Activated naive CD8-positive, alpha-beta T cell treated with anti-CD3 and anti-CD28 coated beads, Interleukin-2, amount 50 U/mL, for 24 hours (primary cell): ENCODE data around the gene DIAPH2.
A peak's percentile ranks its signal among the peaks of the same experiment; 100 is the strongest.
"Not testable (repeated sequence)": the region's sequence is repeated elsewhere in the genome, so short reads cannot be mapped to it uniquely, and the experiment has no call there.

Source experiments
- ATAC-seq: fragments of 150-1000 bp; cut with Tn5 transposase; one replicate; pipeline ENCODE4 v1.10.0; 2021
- DNase-seq: peaks from one replicate; pipeline ENCODE4 v3.0.0; 2021
- H3K27ac Mint-ChIP-seq: one replicate; pipeline ENCODE4 v1.8.0; 2021; ENCODE audit warnings: mild to moderate bottlenecking, mixed read lengths
- H3K27me3 Mint-ChIP-seq: one replicate; pipeline ENCODE4 v1.8.0; 2021; ENCODE audit warnings: mixed read lengths
- H3K36me3 Mint-ChIP-seq: one replicate; pipeline ENCODE4 v1.8.0; 2021; ENCODE audit warnings: low read depth, mixed read lengths
- H3K4me1 Mint-ChIP-seq: one replicate; pipeline ENCODE4 v1.8.0; 2021; ENCODE audit warnings: mixed read lengths
- H3K4me3 Mint-ChIP-seq: one replicate; pipeline ENCODE4 v1.8.0; 2021; ENCODE audit warnings: mild to moderate bottlenecking, moderate library complexity, mixed read lengths
- H3K9me3 Mint-ChIP-seq: one replicate; pipeline ENCODE4 v1.8.0; 2021; ENCODE audit warnings: mixed read lengths

Gene DIAPH2

DNA sequence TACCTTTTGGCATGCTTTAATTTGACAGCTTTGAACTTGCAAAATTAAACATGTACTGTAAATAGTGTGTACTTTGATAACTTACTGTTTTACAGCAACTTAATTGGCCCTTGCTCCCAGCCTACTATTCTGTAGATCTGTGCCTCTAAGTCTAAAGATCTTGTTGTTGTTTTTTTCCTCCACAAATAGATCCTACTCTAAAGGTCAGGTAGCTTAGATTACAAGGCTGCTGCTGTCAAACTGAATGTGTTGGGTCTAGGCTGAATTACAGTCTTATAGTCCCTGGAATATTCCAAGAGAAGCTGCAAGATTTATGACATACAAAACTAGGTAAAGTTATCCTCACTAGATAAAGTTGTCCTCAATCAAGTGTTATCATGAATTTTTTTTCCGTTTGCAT, 18.7 kb downstream of the DIAPH2 start:
- Mint-ChIP-seq H3K27ac (no peak overlapping the region), H3K9me3 (no peaks in the 10 kb centered on the region), H3K27me3 (no peaks in the 10 kb centered on the region), H3K4me3 (no peak overlapping the region), H3K36me3 (no peaks in the 10 kb centered on the region), H3K4me1 (peaks cover 6% of the 10 kb centered on the region)
- DNase-seq (no peak), ATAC-seq (no peak)

DNA sequence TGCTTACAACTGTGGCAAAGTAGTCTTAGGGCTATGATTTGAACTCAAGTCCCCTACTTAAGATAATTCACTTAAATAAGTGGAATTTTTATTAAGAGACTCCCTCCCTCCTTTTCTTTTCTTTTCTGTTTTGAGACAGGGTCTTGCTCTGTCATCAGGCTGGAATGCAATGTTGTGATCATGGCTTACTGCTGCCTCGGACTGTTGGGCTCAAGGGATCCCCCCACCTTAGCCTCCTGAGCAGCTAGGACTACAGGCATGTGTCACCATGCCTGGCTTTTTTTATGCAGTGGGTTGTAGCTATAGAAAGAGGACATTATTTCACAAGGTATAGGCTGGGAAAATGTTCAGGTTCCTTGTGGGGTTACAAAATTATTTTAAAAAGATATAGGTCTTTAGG, 19.2 kb downstream of the DIAPH2 start:
- Mint-ChIP-seq H3K9me3 (no peaks in the 10 kb centered on the region), H3K27ac (no peak overlapping the region), H3K4me1 (peaks cover 8% of the 10 kb centered on the region), H3K4me3 (no peak overlapping the region), H3K36me3 (no peaks in the 10 kb centered on the region), H3K27me3 (no peaks in the 10 kb centered on the region)
- no peak for DNase-seq
- no peak for ATAC-seq

DNA sequence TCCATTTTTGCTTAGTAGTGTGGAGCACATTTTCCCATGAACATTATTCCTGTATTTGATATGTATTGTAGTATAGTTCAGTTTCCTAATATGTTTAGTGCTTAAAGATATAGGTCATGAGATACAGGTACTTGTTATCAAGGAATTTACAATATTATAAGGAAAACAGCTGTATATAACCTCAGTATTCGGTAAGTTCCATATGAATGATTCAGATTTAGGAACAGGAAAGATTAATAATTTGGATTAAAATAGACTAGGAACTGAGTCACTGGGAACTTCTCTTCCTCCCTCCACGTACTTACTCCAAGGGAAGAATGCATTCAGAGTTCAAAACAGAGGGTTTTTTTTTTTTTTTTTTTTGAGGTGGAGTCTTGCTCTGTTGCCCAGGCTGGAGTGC, 20.0 kb downstream of the DIAPH2 start:
- Mint-ChIP-seq H3K27me3 (no peaks in the 10 kb centered on the region), H3K27ac (no peak overlapping the region), H3K4me1 (peaks cover 7% of the 10 kb centered on the region), H3K36me3 (no peaks in the 10 kb centered on the region), H3K4me3 (no peak overlapping the region), H3K9me3 (no peaks in the 10 kb centered on the region)
- ATAC-seq (no peak), DNase-seq (no peak)

DNA sequence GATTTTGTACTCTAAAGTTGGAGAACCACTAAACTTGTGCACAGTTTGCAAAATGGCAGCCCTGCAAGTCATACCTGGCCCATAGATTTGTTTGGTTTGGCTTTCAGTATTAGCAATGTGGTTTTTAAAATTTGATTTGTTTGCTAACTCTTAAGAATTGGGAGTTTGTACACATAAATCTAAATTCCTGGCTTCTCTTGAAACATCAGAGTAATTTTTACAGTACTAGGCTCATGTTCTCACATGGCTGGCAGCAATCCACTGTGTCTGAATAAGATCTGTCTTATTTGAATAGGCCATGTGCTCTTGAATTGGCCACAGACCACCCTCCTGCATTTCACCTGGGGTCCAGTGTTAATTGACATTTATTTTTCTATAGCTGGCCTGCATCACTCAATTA, 21.3 kb downstream of the DIAPH2 start:
- no peak overlapping the region for H3K4me3 Mint-ChIP-seq
- peaks cover 3% of the 10 kb centered on the region for H3K4me1 Mint-ChIP-seq
- ATAC-seq (no peak), DNase-seq (no peak)
- no peaks in the 10 kb centered on the region for H3K36me3 Mint-ChIP-seq
- H3K9me3 Mint-ChIP-seq = no peaks in the 10 kb centered on the region
- no peak overlapping the region for H3K27ac Mint-ChIP-seq
- no peaks in the 10 kb centered on the region for H3K27me3 Mint-ChIP-seq

DNA sequence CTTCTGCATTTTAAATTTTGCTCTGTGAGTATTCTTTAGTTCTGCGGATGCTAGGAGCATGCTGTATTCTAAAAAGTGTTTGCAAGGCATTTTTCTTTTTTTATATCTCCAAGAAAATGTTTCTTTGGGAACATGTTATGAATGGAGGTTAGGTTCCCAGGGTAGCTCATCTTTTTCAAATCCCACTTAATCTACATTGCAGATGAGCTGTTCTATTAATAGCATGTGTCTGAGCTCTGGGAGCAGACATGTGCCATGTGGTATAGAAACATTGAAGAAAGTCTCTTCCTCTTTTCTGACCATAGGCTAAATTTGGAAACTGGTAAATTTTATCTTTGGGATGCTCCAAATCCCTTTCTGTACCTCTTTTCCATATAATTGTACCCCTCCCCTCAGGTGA, 23.2 kb downstream of the DIAPH2 start:
- H3K27me3 Mint-ChIP-seq = no peaks in the 10 kb centered on the region
- no peak overlapping the region for H3K27ac Mint-ChIP-seq
- DNase-seq (no peak), ATAC-seq (no peak)
- H3K36me3 Mint-ChIP-seq = no peaks in the 10 kb centered on the region
- H3K9me3 Mint-ChIP-seq = no peaks in the 10 kb centered on the region
- H3K4me3 Mint-ChIP-seq = no peak overlapping the region
- peaks cover 5% of the 10 kb centered on the region for H3K4me1 Mint-ChIP-seq

DNA sequence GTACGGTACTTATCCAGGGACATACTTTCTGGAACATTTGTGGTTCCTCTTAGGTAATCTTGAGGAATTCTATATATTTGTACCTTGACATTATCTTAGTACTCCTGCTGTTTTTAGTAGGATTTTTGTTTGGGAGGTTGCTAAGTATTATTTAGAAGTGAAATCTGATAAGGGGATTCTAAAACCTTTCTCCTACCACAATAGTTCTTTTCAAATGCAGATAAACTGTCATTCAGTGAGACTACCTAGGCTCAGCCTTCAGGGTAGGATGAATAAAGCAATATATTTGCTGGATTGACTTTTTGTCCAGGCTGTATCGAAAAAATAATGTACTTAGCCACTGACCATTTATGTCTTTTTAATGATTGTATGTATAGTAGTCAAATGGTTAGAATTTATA, 25.4 kb downstream of the DIAPH2 start:
- H3K4me1 Mint-ChIP-seq = peaks cover 5% of the 10 kb centered on the region
- H3K36me3 Mint-ChIP-seq = no peaks in the 10 kb centered on the region
- no peaks in the 10 kb centered on the region for H3K9me3 Mint-ChIP-seq
- no peak overlapping the region for H3K27ac Mint-ChIP-seq
- no peak overlapping the region for H3K4me3 Mint-ChIP-seq
- ATAC-seq = no peak
- no peaks in the 10 kb centered on the region for H3K27me3 Mint-ChIP-seq
- no peak for DNase-seq

DNA sequence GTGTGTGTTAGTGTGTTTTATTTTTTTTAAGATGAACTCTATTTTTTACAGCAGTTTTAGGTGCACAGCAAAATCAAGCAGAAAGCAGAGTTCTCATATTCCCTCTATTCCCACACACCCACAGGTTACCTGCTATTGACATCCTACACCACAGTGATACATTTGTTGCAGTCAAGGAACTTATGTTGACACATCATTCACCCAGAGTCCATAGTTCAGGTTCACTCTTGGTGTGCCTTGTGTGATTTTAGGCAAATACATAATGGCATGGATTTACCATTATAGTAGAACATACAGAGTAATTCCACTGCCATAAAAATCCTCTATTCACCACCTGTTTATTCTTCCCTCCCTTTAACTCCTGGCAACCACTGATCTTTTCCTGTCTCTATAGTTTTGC, 28.7 kb downstream of the DIAPH2 start:
- H3K27me3 Mint-ChIP-seq = no peaks in the 10 kb centered on the region
- ATAC-seq = no peak
- no peak overlapping the region for H3K27ac Mint-ChIP-seq
- no peaks in the 10 kb centered on the region for H3K36me3 Mint-ChIP-seq
- H3K4me1 Mint-ChIP-seq = peaks cover 8% of the 10 kb centered on the region
- H3K9me3 Mint-ChIP-seq = no peaks in the 10 kb centered on the region
- H3K4me3 Mint-ChIP-seq = no peak overlapping the region
- no peak for DNase-seq

DNA sequence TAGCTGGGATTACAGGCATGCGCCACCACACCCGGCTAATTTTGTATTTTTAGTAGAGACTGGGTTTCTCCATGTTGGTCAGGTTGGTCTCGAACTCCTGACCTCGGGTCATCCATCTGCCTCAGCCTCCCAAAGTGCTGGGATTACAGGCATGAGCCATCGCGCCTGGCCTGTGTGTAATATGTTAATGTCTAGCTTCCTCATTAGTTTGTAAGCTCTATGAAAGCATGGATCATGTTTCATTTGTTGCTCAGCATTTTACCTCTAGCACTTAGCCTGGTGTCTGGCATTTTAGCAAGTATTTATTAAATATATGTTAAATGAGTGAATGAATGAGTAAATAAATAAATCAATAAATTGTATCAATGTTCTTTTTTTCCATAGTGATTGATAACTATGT, 29.8 kb downstream of the DIAPH2 start:
- H3K27ac Mint-ChIP-seq, H3K36me3 Mint-ChIP-seq, DNase-seq, H3K4me1 Mint-ChIP-seq, ATAC-seq, H3K4me3 Mint-ChIP-seq, H3K9me3 Mint-ChIP-seq, H3K27me3 Mint-ChIP-seq: not testable (repeated sequence)

DNA sequence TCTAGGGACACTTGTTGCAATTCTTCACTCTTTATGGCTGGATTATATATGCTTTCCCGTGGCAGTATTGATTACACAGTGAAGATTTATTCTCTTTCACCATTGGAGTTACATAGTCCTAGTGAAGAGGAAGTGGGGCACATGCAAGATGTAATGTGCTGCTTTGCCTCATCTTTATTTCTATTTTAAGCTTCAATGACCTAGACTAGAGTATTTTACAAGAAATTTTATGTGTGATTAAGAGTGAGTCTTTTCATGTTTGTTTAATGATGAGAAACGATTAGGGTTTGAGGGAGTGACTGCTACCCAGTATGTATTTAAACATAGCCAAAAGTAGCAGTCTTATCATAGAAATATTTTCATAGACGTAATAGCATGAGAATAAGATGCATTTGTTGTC, 30.8 kb downstream of the DIAPH2 start:
- Mint-ChIP-seq H3K36me3 (peaks cover 2% of the 10 kb centered on the region), H3K4me1 (peaks cover 6% of the 10 kb centered on the region), H3K27me3 (no peaks in the 10 kb centered on the region), H3K4me3 (no peak overlapping the region), H3K27ac (no peak overlapping the region), H3K9me3 (no peaks in the 10 kb centered on the region)
- ATAC-seq (no peak), DNase-seq (no peak)

DNA sequence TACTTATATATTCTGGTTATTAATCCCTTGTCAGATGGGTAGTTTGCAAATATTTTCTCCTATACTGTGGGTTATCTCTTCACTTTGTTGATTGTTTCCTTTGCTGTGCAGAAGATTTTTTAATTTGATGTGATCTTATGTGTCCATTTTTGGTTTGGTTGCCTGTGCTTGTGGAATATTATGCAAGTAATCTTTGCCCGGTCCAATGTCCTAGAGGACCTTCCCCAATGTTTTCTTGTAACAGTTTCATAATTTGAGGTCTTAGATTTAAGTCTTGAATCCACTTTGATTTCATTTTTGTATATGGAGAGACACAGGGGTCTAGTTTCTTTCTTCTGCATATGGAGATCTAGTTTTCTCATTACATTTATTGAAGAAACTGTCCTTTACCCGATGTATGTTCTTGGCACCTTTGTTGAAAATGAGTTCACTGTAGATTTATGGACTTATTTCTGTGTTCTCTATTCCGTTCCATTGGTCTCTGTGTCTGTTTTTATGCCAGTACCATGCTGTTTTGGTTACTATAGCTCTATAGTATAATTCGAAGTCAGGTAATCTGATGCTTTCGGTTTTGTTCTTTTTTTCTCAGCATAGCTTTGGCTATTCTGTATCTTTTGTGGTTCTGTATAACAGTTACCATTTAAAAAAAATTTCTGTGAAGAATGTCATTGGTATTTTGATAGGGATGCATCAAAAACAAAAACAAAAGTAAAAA, 34.7 kb downstream of the DIAPH2 start:
- Mint-ChIP-seq H3K27ac (no peak overlapping the region), H3K4me3 (no peak overlapping the region), H3K9me3 (no peaks in the 10 kb centered on the region), H3K4me1 (peaks cover 10% of the 10 kb centered on the region), H3K27me3 (no peaks in the 10 kb centered on the region), H3K36me3 (peaks cover 2% of the 10 kb centered on the region)
- ATAC-seq = no peak
- DNase-seq = no peak

DNA sequence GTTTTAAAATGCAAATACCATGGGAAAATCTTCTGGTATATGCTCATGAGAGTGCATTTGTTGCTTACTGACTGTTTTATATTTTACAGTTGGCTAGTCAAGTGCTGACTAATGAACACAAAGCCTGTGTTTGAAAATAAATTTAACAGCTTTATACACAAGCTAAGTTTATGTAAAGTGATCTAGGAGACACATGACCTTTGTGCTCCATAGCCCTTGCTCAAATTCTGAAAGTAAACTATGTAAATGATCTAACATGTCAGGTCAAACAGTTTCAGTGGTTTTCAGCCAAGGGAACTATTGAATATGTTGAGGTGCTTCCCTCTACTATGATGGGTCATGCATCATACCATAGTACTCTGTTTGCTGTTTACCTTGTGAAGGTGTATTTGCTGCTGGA, 36.7 kb downstream of the DIAPH2 start:
- Mint-ChIP-seq H3K9me3 (no peaks in the 10 kb centered on the region), H3K36me3 (peaks cover 2% of the 10 kb centered on the region), H3K4me3 (no peak overlapping the region), H3K27me3 (no peaks in the 10 kb centered on the region), H3K27ac (no peak overlapping the region), H3K4me1 (peaks cover 5% of the 10 kb centered on the region)
- DNase-seq = no peak
- peak; percentile 72 for ATAC-seq

DNA sequence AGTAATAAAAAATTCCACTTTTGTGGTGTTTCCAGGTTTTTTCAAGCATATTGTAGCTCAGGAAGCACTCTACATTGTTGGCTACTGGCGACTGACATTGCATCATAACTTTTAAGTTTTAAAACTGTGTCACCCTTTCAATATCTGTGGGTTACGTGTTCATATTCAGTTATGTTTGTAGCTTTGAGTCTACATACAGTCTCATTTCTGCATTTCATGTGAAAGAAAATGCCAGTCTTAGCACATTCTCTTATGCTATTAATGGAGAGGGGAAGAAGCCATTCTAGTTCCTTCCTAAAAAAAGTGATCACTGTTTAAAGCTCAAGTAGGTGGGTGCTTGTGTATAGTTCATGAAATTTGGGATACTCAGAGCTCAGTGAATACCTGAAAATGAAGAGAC, 38.1 kb downstream of the DIAPH2 start:
- no peak overlapping the region for H3K27ac Mint-ChIP-seq
- no peaks in the 10 kb centered on the region for H3K9me3 Mint-ChIP-seq
- peaks cover 2% of the 10 kb centered on the region for H3K36me3 Mint-ChIP-seq
- peaks cover 11% of the 10 kb centered on the region for H3K4me1 Mint-ChIP-seq
- H3K27me3 Mint-ChIP-seq = no peaks in the 10 kb centered on the region
- DNase-seq (no peak), ATAC-seq (no peak)
- H3K4me3 Mint-ChIP-seq = no peak overlapping the region

DNA sequence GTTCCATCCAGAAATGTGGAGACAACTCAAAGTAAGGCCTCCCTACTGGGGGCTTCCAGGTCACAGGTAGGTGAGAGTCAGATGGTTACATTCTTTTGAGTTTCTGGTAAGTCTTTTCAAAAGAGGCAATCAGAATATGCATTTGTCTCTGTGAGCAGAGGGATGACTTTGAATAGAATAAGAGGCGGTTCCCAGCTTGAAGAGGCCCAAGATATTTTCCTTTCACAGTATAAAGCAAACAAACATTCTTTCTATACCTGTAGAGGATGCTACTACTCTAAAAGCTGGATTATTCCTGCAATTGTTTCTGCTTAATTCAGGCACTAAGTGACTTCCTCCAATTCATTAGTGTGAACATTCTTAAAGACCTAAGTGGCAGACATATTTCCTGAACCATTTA, 44.4 kb downstream of the DIAPH2 start:
- DNase-seq (no peak), ATAC-seq (no peak)
- Mint-ChIP-seq H3K27me3 (no peaks in the 10 kb centered on the region), H3K9me3 (no peaks in the 10 kb centered on the region), H3K4me1 (peaks cover 9% of the 10 kb centered on the region), H3K27ac (no peak overlapping the region), H3K4me3 (no peak overlapping the region), H3K36me3 (no peaks in the 10 kb centered on the region)

DNA sequence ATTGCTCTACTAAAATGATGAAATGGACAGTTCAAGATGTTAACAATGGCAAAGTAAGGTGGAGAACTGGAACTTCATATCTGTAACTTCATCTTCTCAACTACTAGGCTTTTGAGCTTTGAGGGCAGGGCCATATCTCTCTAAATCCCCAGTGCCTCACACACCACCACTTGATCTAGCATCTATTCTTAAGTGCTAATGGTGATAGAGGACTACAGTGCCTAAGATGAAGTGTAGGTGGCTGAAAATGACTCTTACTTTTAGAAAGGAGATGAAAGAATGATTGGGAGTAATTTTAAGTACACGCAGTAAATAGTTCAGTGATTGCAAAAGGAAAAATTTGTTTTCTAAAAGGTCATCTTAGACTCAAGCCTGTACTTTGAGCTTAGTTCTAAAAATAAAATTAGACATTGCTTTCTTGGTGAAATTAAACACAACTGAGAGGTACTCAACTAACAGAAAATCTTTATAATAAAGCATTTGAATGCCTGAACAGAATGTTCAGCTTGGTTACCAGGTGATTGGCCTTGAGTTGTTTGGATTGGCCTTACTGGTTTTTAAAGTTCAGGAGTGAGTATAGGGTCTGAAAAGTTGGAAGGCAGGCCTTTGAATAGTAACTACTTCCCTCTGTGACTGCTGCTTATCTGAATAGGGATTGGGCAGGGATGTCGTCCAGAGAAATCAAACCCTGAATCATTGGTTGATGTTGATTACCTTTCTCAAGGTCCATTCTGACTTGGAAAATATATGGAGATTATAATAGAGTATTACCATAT, 45.4 kb downstream of the DIAPH2 start:
- no peaks in the 10 kb centered on the region for H3K36me3 Mint-ChIP-seq
- H3K4me1 Mint-ChIP-seq = peaks cover 9% of the 10 kb centered on the region
- DNase-seq (no peak), ATAC-seq (no peak)
- no peak overlapping the region for H3K27ac Mint-ChIP-seq
- no peak overlapping the region for H3K4me3 Mint-ChIP-seq
- H3K9me3 Mint-ChIP-seq = no peaks in the 10 kb centered on the region
- H3K27me3 Mint-ChIP-seq = no peaks in the 10 kb centered on the region

DNA sequence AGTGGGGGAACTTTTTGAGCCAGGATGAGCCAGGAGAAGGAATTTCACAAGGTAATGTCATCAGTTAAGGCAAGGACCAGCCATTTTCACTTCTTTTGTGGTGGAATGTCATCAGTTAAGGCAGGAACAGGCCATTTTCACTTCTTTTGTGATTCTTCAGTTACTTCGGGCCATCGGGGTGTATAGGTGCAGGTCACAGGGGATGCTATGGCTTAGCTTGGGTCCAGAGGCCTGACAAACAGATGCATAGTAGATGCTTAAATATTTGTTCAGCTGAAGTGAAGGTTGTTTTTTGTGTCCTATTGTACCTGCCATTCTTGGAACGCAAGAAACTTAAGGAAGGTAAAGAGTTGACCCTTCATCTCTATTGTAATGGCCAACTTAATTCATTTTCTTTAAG, 46.4 kb downstream of the DIAPH2 start:
- H3K9me3 Mint-ChIP-seq, ATAC-seq, H3K4me1 Mint-ChIP-seq, H3K27me3 Mint-ChIP-seq, DNase-seq, H3K36me3 Mint-ChIP-seq, H3K4me3 Mint-ChIP-seq, H3K27ac Mint-ChIP-seq: not testable (repeated sequence)
